ENCODE data around the gene RPS14. TPM values are rescaled to one million over a fixed set of nuclear protein-coding genes. Genes with fewer than 3 reads are reported as not detected.

Gene RPS14
- total and polyA plus RNA-seq, 9 of the 15 experiments (the other 6 are each of a cell fraction or from before 2014, with no cell fraction given), result 1,824 to 5,983 (median 3,017) TPM

GRCh38 chr5:150481972-150482406 is 32.5 kb upstream of the RPS14 start (continued):
- TF ChIP-seq RERE (CRISPR knock-in tag; IDR thresholded peaks at IDR 0.05; ENCODE audit: borderline replicate concordance), result no peak
- TF ChIP-seq SREBF2 (CRISPR knock-in tag; IDR thresholded peaks at IDR 0.05), result no peak
- TF ChIP-seq FUS (optimal IDR thresholded peaks at IDR 0.05; ENCODE audit: low read depth, low read length), result no peak
- TF ChIP-seq MYNN (IDR thresholded peaks at IDR 0.05), result 0 out of 2 replicates have a peak, but pooled peaks have one; percentile 41
- no peak for TF ChIP-seq MYNN (CRISPR knock-in tag; IDR thresholded peaks at IDR 0.05)
- TF ChIP-seq FOXJ2 (tag; IDR thresholded peaks at IDR 0.05), result no peak
- TF ChIP-seq HDAC8 (tag; IDR thresholded peaks at IDR 0.05), result no peak
- peak in 1 of 2 experiments; percentile 64; a peak in 1 of 4 replicates for TF ChIP-seq ZMIZ1 (IDR thresholded peaks at IDR 0.05; ENCODE audit: low read depth in 2 of 2, low read length in 2 of 2)
- TF ChIP-seq NCOA1 (IDR thresholded peaks at IDR 0.05; ENCODE audit: low read depth), result peak; percentile 81; the same call in 1 of the 2 replicates
- TF ChIP-seq BRF1 (IDR thresholded peaks at IDR 0.05; ENCODE audit: borderline replicate concordance, extremely low read depth, insufficient read length), result no peak
- TF ChIP-seq ZFP30 (CRISPR knock-in tag; IDR thresholded peaks at IDR 0.05; ENCODE audit: borderline replicate concordance), result no peak
- peak; percentile 79 for TF ChIP-seq FOXM1 (IDR thresholded peaks at IDR 0.05; ENCODE audit: low read depth)
- TF ChIP-seq FOXM1 (CRISPR knock-in tag; IDR thresholded peaks at IDR 0.05; ENCODE audit: low read depth), result no peak
- TF ChIP-seq ZFPM2 (CRISPR knock-in tag; IDR thresholded peaks at IDR 0.05), result no peak
- TF ChIP-seq ZBTB2 (IDR thresholded peaks at IDR 0.05), result peak; percentile 90
- TF ChIP-seq BHLHE40 (IDR thresholded peaks at IDR 0.05; ENCODE audit: low read length), result peak; percentile 29; the same call in 1 of the 2 replicates
- TF ChIP-seq SP2 (IDR thresholded peaks at IDR 0.05; ENCODE audit: extremely low read depth, low read depth, low read length, poor library complexity, severe bottlenecking), result no peak
- no peak for TF ChIP-seq RBM22 (IDR thresholded peaks at IDR 0.05; ENCODE audit: low read depth, low read length, poor library complexity, severe bottlenecking)
- no peak for TF ChIP-seq E2F3 (CRISPR knock-in tag; IDR thresholded peaks at IDR 0.05)
